Measurements from ENCODE around the gene ATRX.

Gene ATRX

GRCh38 chrX:77597090-77597489 is 188.9 kb downstream of the ATRX start:
- H3K36me3 ChIP-seq = no peaks in the 10 kb centered on the region; the same call in 1 of the 2 replicates
- no peak for DNase-seq
- TF ChIP-seq CTCF (IDR thresholded peaks at IDR 0.05; ENCODE audit: low read depth, low read length) = no peak
- H3K27ac ChIP-seq = no peak overlapping the region
- no peaks in the 10 kb centered on the region for H3K27me3 ChIP-seq (ENCODE audit: insufficient read depth, low read depth, severe bottlenecking)
- H3K9me3 ChIP-seq (ENCODE audit: severe bottlenecking) = no peaks in the 10 kb centered on the region
- H3K4me3 ChIP-seq (ENCODE audit: low read depth, low read length) = no peak overlapping the region

- Histone ChIP-seq H3K36me3 (no peaks in the 10 kb centered on the region; the same call in 1 of the 2 replicates), H3K27me3 (ENCODE audit: insufficient read depth, low read depth, severe bottlenecking) (no peaks in the 10 kb centered on the region), H3K9me3 (ENCODE audit: severe bottlenecking) (no peaks in the 10 kb centered on the region), H3K27ac (no peak overlapping the region), H3K4me3 (ENCODE audit: low read depth, low read length) (no peak overlapping the region)
- no peak for TF ChIP-seq CTCF (IDR thresholded peaks at IDR 0.05; ENCODE audit: low read depth, low read length)
- no peak for DNase-seq
These were observed 190.2 kb downstream of the ATRX start for GRCh38 chrX:77595848-77596247.

- Histone ChIP-seq H3K4me3 (ENCODE audit: low read depth, low read length) (no peak overlapping the region), H3K9me3 (ENCODE audit: severe bottlenecking) (no peaks in the 10 kb centered on the region), H3K36me3 (peaks cover 4% of the 10 kb centered on the region; the same call in 1 of the 2 replicates), H3K27me3 (ENCODE audit: insufficient read depth, low read depth, severe bottlenecking) (no peaks in the 10 kb centered on the region), H3K27ac (no peak overlapping the region)
- no peak for DNase-seq
- TF ChIP-seq CTCF (IDR thresholded peaks at IDR 0.05; ENCODE audit: low read depth, low read length) = no peak
These were observed 213.7 kb downstream of the ATRX start for GRCh38 chrX:77572322-77572721.

GRCh38 chrX:77565278-77565677 is 220.7 kb downstream of the ATRX start:
- no peaks in the 10 kb centered on the region; the same call in 1 of the 2 replicates for H3K36me3 ChIP-seq
- no peaks in the 10 kb centered on the region for H3K9me3 ChIP-seq (ENCODE audit: severe bottlenecking)
- H3K27me3 ChIP-seq (ENCODE audit: insufficient read depth, low read depth, severe bottlenecking) = no peaks in the 10 kb centered on the region
- no peak for TF ChIP-seq CTCF (IDR thresholded peaks at IDR 0.05; ENCODE audit: low read depth, low read length)
- no peak overlapping the region for H3K4me3 ChIP-seq (ENCODE audit: low read depth, low read length)
- H3K27ac ChIP-seq = no peak overlapping the region
- no peak for DNase-seq

DNA sequence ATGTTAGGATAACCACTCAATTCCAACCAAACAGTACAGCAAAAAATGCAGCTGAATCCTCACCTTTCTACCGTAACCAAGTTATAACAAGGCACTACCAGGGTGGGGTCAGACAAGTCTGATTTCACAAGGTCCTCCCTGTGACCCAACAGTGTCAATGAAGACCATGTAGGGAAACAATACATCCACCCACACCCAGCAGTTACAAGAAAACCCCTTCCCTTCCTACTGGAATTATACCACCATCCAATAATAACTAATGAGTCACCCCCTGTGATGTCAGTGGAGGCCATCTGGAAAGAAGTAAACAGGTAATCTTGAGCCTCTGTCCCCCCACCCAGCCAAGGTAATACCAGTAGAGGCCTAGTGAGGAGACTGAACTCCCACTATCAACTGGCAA is 221.2 kb downstream of the ATRX start:
- H3K36me3 ChIP-seq = no peaks in the 10 kb centered on the region; the same call in 1 of the 2 replicates
- DNase-seq = no peak
- TF ChIP-seq CTCF (IDR thresholded peaks at IDR 0.05; ENCODE audit: low read depth, low read length) = no peak

DNA sequence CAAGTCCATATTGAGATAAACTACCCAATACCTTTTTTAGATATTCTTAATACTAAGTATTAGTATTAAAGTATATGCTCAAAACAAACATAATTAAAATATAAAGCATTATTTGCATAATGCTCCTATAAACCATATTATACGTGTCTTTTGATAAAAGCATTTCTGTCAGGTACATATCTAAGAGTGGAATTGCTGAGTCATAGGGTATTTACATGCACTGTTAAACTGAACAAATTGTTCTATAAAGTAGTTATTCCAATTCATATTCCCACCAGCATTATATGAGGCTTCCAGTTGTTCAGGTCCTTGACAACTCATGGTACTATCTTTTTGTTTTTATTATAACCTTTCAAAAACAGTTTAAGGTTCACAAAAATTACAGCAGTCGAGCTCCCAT is 224.6 kb downstream of the ATRX start:
- Histone ChIP-seq H3K36me3 (no peaks in the 10 kb centered on the region; the same call in 1 of the 2 replicates), H3K4me3 (ENCODE audit: low read depth, low read length) (no peak overlapping the region), H3K27ac (no peak overlapping the region), H3K9me3 (ENCODE audit: severe bottlenecking) (no peaks in the 10 kb centered on the region), H3K27me3 (ENCODE audit: insufficient read depth, low read depth, severe bottlenecking) (no peaks in the 10 kb centered on the region)
- TF ChIP-seq CTCF (IDR thresholded peaks at IDR 0.05; ENCODE audit: low read depth, low read length) = no peak
- DNase-seq = no peak

More for the DNA sequence above, 221.2 kb downstream of the ATRX start:
- H3K4me3 ChIP-seq (ENCODE audit: low read depth, low read length) = no peak overlapping the region
- H3K27ac ChIP-seq = no peak overlapping the region
- no peaks in the 10 kb centered on the region for H3K27me3 ChIP-seq (ENCODE audit: insufficient read depth, low read depth, severe bottlenecking)
- no peaks in the 10 kb centered on the region for H3K9me3 ChIP-seq (ENCODE audit: severe bottlenecking)

Measured in WERI-Rb-1 (cell line).